HG02798 (cell line): ENCODE results near the gene WNT5B.

Experiments
- ATAC-seq: cut with Tn5 transposase; IDR thresholded peaks from one replicate; pipeline ENCODE4 v1.9.1; 2021; ENCODE audit warnings: mild to moderate bottlenecking; ENCODE audit not compliant: unreplicated experiment, poor library complexity

The WNT5B gene

DNA sequence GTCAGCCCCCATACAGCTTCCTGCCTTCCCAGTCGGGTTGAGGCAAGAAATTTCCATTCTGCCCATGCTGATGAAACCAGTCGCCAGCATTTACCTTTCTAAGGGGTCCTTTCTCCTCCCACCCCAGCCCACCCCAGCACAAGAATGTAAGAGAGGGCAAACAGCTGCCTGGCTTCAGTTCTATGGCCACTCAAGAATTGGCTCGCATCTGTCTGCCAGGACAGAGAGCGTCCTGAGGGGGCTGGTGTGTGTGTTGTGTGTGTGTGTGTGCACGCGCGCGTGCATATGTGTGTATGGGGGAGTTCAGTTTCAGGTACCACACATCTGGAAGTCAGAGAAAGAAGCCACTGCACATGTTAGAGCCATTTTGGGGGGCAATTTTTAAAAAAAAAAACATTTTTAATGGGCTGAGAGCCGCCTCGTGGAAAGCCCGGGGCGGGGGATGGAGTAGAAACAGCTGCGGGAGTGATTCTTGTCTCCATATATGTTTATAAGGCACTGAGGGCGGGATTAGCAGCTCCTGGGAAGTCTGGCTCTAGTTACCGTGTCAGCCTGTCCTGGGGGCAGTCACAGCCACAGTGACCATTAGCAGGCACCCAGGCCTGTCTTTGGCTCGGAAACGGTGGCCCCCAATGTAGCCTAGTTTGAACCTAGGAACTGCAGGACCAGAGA lies at the start of gene WNT5B:
WNT5B (plus strand) TSS at position 566 of the 672 bp plus-strand sequence. CDS start 2,124 bp downstream, outside the sequence.
- no peak for ATAC-seq

DNA sequence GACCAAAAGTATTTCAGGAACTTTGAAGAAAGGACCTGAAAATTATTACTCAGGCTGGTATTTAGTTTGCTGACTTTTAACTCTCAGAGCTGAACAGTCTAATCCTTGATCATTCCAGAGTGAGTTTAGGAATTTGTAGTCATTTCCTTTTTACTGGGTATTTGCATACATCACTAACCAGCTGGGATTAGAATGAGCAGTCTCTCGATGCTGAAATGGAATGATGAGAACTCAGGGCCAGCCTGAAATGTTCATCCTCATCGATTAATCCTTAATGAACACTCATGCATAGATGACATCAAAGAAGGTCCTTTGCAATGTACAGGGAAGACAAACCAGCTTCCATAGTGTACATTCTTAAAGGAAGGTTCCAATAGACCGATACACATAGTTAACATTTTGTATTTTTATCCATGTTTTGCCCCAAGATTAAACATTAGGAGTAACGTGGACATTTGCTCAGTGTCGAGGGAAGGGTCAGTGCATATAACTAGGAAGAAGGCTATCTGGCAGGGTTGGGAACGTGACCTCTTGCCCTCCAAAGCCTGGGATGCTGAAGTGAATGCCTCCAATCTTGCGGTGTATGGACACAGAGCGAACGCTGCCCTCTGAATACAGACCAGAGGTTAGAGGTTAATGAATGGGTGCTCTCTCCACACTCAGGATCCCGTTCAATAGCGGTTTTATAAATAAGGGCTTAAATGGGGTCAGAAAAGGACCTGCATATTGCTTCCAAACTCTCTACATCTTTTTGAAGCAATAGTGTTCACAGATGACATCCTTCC lies 49.2 kb upstream of the WNT5B start:
- ATAC-seq: no peak

DNA sequence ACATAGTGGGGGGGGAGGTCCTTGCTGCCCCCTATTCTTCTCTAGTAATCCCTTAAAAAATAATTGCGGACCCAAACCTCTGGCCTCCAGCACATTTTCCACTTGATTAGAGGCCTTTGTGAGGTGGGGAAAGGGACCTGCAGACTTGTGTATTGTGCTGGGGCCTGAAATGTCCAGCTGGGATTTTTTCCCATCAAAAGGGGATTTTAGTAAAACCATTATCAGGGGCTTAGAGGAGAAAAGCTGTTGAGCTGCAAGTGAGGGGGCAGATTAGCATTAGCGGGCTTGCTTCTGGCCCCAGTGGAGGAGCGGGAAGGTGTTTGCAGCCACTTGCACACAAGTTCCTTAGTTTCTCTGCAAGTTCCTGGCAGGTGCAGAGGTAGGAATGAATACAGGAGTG lies 48.5 kb upstream of the WNT5B start:
- no peak for ATAC-seq

DNA sequence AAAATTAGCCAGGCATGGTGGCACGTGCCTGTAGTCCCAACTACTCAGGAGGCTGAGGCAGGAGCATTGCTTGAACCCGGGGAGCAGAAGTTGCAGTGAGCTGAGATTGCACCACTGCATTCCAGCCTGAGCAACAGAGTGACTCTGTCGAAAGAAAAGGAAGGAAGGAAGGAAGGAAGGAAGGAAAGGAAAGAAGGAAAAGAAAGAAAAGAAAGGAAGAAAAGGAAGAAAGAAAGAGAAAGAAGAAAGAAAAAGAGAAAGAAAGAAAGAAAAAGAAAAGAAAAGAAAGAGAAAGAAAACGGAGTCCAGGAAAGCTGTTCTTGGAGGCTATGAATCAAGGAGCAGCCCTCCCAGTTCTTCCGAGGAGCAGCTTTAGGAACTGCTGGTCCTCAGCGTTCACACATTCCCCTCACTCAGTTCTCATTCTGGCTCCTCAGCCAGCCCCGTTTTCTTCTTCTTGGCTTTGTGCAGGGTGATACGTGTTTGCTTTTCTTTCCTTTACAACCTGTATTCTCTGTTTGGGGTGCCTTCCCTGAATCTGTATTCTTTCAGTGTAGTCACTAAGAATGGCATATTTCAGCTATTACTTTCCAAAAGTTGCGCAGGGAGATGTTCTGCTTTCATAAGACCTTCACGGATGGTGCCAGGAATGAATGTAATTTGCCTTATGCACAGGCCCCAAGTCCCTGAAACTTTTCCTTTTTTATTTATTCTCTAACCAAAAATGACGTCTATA lies 46.9 kb upstream of the WNT5B start:
- no peak for ATAC-seq

DNA sequence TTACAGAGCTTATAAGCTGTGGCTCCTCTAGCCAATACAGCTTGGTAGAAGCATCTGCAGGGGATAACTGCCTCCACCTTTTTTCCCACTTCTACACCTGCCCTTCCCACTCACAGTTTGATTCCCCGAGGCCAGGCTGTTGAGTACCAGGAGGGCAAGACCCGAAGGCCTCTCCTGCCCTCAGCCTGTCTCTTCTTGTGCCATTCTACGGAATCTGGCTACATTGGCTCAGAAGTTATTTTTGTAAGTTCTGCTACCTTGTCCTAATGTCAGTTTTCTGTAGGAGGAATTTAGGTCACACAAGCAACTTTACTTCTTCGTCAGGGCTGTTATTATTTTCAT lies 46.4 kb upstream of the WNT5B start:
- no peak for ATAC-seq

DNA sequence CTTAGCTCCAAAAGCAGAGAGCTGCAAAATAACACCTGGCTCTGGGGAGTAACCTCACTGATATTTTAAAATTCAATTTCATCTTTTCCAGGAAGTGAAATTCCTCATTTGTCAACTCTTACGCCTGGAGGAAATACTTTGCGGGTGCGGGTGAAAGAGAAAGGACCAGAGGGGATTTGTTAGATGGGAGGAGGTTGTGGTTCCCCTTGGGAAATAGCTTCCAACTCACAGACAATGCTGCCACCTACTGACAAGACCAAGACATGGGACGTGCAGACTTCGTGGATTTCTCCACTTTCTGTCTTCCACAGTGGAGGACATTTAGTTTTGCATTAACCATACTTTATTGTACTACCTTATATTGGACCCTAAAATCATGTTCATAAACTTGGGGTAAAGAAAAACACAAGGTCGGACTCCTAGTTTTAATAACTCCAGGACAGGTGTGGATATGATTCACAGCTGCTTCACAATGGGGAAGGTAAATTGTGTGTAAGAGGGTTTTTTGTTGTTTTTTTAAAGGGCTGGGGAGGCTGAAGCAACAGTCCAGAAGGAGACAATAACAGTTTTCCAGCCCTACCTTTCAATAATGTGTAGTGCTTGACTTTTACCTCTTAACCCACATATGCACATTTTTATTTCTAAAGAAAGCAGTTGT lies 45.5 kb upstream of the WNT5B start:
- ATAC-seq: peak; percentile 72

DNA sequence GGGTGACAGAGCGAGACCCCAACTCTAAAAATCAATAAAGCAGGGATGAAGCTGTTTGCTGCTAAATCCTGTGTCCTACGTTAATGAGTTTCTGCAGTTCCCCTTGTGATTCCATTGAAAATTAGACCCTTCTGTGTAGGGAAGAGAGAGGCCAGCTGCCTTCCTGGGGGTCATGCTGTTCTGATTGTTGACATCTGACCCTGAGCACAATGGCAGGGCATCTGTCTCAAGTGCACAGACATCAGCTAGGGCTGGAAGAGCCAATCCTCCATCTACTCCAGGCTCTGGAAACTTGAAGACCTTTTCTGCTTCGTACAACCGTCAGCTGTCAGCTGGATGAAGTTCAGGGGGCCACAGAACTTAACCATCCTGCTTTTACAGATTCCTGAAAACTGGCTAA lies 44.7 kb upstream of the WNT5B start:
- no peak for ATAC-seq

DNA sequence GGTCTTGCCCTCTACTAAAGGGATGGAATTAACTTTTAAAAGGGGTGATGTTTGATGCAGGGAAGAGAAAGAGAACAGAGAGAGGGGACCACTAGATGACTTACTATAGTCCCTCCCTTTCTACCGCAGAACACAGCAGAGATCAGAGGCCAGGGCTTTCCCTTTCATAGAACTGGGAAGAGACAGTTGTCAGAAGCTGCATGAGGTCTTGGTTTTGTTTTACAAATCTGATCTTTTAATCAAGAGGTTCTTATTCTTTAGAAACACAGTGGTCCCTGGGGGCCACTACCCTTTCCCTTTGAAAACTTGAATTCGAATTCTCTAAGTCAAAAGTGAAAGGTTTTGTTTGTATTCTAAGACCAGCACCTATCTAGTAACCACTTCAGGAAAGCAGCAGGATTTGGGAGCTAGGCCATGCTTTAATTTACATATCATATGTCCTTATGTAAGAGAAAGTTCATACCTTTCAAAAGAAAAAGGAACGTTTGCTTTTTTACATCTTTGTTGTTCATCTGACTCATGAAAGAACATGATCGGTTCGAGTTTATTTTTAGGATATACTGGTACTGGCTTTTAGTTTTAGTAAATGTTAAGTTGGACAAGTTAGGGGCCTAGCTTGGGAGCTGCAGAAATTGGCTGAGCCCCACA lies 41.0 kb upstream of the WNT5B start:
- ATAC-seq: no peak

DNA sequence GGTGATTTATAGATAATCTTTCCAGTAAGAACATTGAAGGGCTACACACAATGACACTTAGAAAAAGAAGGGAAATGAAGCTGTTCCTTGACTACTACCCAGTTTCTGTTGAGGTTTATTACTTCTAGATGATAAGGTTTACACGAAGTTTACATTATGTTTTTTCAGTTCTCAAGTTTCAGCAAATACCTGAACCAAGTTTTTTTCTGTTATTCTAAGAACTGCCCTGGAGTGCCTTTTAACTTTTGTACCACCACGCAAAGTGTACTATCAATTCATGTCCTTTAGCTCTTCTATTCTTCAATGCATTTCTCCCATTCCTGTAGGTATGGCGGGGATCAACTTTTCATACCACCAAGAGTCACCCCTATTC lies 40.5 kb upstream of the WNT5B start:
- no peak for ATAC-seq

DNA sequence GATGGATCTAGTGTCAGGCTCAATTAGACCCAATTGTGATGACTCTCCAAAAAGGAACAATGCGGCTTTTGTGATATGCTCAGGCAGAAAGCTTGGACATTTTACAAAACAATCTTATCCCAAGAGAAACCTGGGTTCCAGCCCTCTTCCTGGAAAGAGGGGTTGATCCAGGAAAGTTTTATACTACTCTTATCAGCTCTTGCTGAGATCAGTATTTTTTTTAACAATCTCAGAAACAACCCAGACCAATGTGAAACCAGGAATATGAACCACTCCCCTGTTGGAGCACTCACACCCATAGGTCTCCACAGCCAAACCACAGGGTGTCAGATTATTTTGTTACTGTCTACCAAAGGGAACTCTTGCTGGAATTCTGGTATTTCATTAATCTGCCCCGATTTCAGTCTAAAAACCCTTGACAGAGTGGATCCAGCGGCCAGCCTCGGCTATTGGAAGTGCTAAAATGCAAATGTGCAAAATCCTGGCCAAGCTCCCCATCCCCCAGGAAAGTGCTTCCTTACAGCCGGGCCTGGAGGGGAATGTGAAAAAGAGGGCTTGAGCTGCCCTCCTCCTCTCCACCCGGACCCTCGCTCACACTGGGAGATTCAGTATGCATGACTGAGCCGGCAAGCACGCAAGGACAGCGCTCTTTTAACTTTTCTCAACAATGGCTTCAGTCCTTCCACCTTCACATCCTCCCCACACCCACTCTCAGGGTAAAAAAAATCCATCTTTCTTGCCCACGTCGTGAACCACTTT lies 38.6 kb upstream of the WNT5B start:
- ATAC-seq: no peak

DNA sequence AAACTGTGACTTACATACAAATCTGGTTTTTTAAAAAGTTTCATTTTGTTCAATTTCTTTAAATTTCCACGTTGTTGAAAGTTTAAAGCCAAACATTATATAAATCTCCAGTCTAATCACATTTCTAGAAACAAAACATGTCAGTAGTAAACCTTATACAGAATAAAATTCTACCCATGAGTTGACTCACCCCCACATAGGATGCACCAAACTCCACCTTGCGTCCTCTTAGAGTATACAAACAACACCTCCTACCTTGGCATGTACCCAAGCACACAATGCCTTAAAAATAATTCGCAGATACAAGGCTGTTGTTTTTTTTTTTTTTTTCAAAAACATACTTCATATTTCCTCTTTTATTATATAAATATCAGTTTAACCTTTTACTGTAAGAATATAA lies 38.0 kb upstream of the WNT5B start:
- ATAC-seq: no peak

DNA sequence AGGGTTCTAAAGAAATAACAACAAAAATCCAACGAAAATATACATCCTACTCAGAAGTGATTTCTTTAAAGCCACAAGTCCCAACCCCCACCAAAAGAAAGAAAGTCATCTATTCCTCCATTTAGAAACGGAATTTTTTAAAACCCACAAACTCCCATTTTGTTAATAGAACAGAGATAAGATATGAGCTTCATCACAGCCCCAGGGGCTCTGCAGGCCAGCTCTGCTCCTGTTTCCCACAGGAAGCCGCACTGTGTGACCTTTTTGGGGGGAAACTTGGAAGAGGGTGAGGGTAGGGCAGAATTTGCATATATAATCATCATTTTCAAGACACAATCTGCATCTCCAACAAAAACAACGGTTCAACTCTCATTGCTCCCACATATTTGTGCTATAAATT lies 37.5 kb upstream of the WNT5B start:
- no peak for ATAC-seq

DNA sequence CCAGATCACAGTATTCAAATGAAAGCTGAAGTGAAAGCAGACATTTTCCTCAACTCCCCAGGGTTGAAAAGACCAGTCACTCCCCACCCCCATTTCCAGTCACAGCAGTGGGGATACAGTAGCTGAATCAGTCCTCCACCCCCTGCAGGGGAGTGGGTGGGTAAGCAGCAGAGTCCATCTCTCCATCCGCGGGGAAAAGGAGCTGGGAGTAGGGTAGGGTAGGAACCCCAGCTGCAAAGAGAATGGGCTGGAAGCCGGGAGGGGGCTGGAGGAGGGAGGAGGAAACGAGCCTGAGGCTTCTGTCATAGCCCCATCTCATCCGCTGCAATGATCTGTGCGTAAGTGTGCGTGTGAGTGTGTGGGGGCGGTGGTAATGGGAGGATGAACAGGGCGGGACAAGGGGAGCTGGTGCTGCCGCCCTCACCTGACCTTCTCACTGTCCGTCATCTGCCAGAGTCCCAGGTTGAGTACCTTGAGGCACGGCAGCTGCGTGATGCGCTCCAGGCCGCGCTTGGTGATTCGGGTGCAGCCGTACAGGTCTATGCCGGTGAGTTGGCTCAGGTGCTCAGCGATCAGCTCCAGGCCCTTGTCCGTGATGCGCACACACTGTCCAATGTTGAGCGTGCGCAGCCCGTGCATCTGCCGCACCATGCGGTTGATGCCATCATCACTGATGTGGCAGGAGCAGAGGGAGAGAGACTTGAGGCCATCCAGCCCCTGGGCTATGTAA lies 36.4 kb upstream of the WNT5B start:
- ATAC-seq: peak; percentile 17

DNA sequence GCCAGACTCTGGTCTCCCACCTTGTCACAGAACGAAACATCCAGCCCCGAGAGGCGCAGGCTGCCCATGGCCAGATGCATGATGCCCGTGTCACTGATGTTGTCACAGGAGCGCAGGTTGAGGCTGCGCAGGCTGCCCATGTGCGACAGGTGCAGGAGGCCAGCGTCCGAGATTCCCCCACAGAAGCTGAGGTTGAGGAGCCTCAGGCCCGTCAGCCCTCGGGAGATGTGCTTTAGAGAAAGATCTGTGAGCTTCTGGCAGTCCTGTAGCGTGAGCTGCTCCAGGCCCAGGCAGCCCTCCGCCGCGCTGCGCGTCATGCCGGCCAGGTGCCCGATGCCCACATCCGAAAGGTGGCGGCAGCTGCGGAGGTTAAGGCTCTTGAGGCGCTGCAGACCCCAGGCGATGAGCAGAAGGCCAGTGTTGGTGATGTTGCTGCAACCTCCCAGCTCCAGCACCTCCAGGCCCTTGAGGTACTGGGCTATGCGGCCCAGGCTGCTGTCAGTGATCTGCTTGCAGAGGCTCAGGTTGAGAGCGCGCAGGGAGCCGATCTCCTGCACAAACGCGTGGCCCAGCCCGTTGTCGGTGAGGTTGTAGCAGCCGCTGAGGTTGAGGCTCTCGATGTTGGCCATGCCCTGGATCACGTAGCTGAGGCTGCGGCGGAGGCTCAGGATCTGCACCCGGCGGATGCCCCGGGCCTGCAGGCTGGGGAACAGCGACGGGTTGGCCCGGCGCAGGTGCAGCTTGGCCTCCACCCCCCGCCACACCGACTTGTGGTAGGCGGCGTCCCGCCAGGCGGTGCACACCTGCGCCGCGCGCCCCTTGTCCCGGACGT lies 35.6 kb upstream of the WNT5B start:
- peak; percentile 29 for ATAC-seq

DNA sequence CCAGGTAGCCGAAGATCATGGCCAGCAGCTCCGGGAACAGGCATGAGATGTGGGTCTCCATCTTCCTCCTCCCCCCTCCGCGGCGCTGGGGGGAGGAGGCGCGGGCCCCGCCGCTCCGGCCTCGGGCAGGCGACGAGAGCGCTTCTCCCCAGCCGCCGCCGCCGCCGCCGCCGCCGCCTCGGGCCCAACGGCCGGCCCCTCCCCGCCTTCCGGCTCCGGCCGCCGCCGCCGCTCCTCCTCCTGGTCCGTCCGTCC lies 35.1 kb upstream of the WNT5B start:
- ATAC-seq: peak; percentile 64

DNA sequence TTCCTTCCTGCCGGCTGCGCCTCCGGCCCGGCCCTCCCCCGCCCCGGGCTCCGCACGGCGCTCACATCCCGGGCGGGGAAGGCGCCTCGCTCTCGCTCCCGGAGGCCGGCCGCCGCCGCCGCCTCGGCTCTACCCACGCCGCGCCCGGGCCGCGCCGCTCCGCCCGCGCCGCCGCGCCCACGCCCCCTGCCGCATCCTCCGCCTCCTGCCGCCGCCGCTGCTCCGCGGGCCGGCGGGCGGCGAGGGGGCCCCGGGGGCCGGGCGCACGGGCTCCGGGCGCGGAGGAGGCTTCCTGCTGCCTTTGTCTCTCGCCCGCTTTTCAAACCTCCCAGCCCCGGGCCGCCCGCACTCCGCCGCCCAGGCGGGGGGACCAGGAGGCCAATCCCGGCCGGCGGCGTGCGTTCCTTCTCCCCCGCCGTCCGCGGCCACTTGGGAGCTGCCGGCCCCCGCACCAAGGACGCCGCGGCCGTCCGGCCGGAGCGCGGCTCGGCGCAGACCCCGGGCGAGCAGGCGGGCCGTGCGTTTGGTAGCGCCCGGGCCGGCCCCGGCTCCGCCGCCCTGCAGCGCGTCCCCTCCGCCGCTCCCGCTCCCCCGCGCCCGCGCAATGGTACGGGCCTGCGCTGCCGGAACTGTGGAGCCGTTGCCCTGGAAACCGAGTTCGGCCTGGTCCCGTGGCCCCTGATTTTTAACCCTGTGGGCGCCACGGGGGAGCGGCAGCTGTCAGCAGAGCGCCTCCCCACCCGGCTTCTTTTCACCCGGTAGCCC lies 34.6 kb upstream of the WNT5B start, which contains the start of gene FBXL14:
FBXL14 (minus strand) TSS at position 321 of the 765 bp plus-strand sequence. CDS start 515 bp downstream, outside the sequence.
- peak; percentile 66 for ATAC-seq

DNA sequence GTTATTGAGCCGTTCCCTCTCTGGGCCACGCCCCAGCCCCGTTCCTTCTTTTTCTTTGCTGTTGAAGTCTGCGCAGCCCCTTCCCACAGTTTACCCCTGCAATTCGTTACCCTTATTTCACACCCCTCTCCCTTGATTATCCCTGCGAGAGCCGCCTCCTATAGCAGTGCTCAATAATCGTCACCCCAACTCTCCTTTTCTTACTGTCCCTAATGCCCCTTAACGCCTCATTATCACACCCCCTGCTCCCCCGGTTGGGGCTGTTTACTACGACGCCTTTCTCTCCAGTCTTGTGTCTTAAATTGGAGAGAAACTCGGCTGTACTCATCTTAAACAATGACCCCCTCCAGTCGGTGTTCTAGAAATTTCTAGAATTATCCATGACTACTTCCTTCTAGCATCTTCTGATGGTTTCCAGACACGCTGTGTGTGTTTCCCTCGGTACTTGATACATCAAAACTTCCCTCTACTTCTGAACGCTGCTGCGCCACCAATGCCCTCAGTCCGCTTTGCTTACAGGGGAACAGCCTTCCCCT lies 33.9 kb upstream of the WNT5B start:
- ATAC-seq: no peak
